Measurements from ENCODE around the gene UBE2J2.

DNA sequence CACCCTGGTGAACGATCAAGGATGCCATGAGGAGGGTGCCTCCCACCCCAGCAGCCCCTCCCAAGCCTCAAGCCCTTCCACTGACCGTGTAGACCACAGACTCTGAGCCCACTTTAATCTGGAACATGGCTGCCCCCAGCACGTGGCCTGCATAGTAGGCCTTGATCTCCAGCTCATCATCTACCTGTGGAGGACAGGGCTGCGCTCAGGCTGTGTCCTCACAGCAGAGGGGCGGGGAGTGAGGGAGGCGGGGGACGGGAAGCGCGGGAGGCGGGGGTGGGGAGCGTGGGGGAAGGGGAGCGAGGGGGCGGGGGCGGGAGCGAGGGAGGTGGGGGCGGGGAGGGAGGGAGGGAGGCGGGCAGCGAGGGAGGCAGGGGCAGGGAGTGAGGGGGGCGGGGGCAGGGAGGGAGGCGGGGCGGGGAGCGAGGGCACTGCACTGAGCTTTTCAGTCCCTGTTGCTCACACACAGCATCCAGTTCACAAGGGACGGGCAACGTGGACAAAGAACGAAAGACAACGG is 41.8 kb upstream of the UBE2J2 start:
- TF ChIP-seq POLR2A (IDR thresholded peaks at IDR 0.05; ENCODE audit: low read depth, low read length) = no peak
- TF ChIP-seq, protein P1, sequence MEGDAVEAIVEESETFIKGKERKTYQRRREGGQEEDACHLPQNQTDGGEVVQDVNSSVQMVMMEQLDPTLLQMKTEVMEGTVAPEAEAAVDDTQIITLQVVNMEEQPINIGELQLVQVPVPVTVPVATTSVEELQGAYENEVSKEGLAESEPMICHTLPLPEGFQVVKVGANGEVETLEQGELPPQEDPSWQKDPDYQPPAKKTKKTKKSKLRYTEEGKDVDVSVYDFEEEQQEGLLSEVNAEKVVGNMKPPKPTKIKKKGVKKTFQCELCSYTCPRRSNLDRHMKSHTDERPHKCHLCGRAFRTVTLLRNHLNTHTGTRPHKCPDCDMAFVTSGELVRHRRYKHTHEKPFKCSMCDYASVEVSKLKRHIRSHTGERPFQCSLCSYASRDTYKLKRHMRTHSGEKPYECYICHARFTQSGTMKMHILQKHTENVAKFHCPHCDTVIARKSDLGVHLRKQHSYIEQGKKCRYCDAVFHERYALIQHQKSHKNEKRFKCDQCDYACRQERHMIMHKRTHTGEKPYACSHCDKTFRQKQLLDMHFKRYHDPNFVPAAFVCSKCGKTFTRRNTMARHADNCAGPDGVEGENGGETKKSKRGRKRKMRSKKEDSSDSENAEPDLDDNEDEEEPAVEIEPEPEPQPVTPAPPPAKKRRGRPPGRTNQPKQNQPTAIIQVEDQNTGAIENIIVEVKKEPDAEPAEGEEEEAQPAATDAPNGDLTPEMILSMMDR (conservative IDR thresholded peaks at IDR 0.05; ENCODE audit: low read depth, low read length) = no peak
- TF ChIP-seq MXI1 (IDR thresholded peaks at IDR 0.05; ENCODE audit: borderline replicate concordance, low read depth, low read length) = no peak
- no peak for TF ChIP-seq USF2 (IDR thresholded peaks at IDR 0.05; ENCODE audit: low read depth, low read length)
- no peak for TF ChIP-seq RAD21 (IDR thresholded peaks at IDR 0.05; ENCODE audit: low read length)

Measured in IMR-90 (cell line).